Liver (tissue), 3 donors: ENCODE data around the gene IKZF1.

Experiments
- CTCF ChIP-seq: fragments of 150-350 bp; IDR thresholded peaks from 2 replicates; pipeline ENCODE4 v1.5.1; 2017; ENCODE audit warnings: improper control_type of control experiment, low read depth, low read length; ENCODE audit not compliant: missing input control
- EGR1 ChIP-seq, 2 donors: IDR thresholded peaks; 2 replicates each; pipeline ENCODE4 v1.6.1; 2016 to 2018; ENCODE audit warnings: antibody characterized with exemption in 2 of 2, low read depth in 2 of 2
- JUND ChIP-seq, 2 donors: IDR thresholded peaks; 2 replicates each; pipeline ENCODE4 v1.6.1; 2016; ENCODE audit warnings: antibody characterized with exemption in 2 of 2
- NR2F2 ChIP-seq: IDR thresholded peaks from 2 replicates; pipeline ENCODE4 v1.6.1; 2016; ENCODE audit warnings: antibody characterized with exemption
- RAD21 ChIP-seq, 2 donors: IDR thresholded peaks; 2 replicates each; pipeline ENCODE4 v1.6.1; 2016; ENCODE audit warnings: antibody characterized with exemption in 2 of 2, mild to moderate bottlenecking in 2 of 2
- YY1 ChIP-seq: IDR thresholded peaks from 2 replicates; pipeline ENCODE4 v1.6.1; 2016; ENCODE audit warnings: antibody characterized with exemption, mild to moderate bottlenecking
- donor health status: healthy.
- donor health status: healthy.

GRCh38 chr7:50353894-50354595, 49.5 kb downstream of the IKZF1 start:
- TF ChIP-seq NR2F2 (no peak), CTCF (no peak), JUND (IDR thresholded peaks at IDR 0.05) (no peak), EGR1 (IDR thresholded peaks at IDR 0.05; ENCODE audit: low read depth in 2 of 2) (no peak), YY1 (no peak), RAD21 (IDR thresholded peaks at IDR 0.05) (no peak)
